Cardiac muscle cell (in vitro differentiated cells and primary cell): Measurements from ENCODE around the gene RAB27B. TPM values are rescaled to one million over a fixed set of nuclear protein-coding genes. Genes with fewer than 3 reads are reported as not detected.
"Not testable (repeated sequence)": the region's sequence is repeated elsewhere in the genome, so short reads cannot be mapped to it uniquely, and the experiment has no call there.

ENCODE experiments used
- DNase-seq, 2 donors: peaks; one replicate each; pipeline versions ENCODE4 v3.0.0 to v3.0.0-alpha.2; 2010 to 2017; ENCODE audit warnings: low read depth in 1 of 2, low spot score in 1 of 2
- H3K27ac ChIP-seq: fragments of 200-600 bp; sonication (generic); 2 replicates; pipeline ENCODE4 v1.5.1; 2016
- H3K27me3 ChIP-seq: fragments of 200-600 bp; sonication (generic); 2 replicates; pipeline ENCODE4 v1.6.0; 2016; ENCODE audit warnings: control low read depth
- H3K36me3 ChIP-seq: fragments of 200-600 bp; sonication (generic); 2 replicates; pipeline ENCODE4 v1.5.1; 2016; ENCODE audit warnings: control low read depth
- H3K4me1 ChIP-seq: fragments of 200-600 bp; sonication (generic); 2 replicates; pipeline ENCODE4 v1.8.1; 2017; ENCODE audit warnings: low read depth, mild to moderate bottlenecking, mixed run types
- H3K4me3 ChIP-seq: fragments of 200-600 bp; sonication (generic); 2 replicates; pipeline ENCODE4 v1.5.1; 2016; ENCODE audit warnings: mild to moderate bottlenecking
- H3K9me3 ChIP-seq: fragments of 200-600 bp; sonication (generic); 2 replicates; pipeline ENCODE4 v1.5.1; 2017; ENCODE audit warnings: low read depth, mild to moderate bottlenecking, control low read depth
- CTCF ChIP-seq: IDR thresholded peaks from 2 replicates; pipeline ENCODE4 v1.5.1; 2012; ENCODE audit warnings: low read depth, mild to moderate bottlenecking, low read length
- polyA plus RNA-seq: library from polyadenylated mRNA; unstranded; fragments of >200 nt; fragmentation: Nextera tagmentation; extraction: Ambion mirVana; gene quantifications from 2 replicates; pipeline ENCODE4 v1.2.1, GENCODE V29; 2016
- total RNA-seq: library from RNA; depleted of rRNA; stranded (reverse); fragments of >200 nt; gene quantifications from 2 replicates; pipeline ENCODE4 v1.2.3, GENCODE V29; 2016

Gene RAB27B
- total and polyA plus RNA-seq, 2 experiments from 2014 or later = 0.09 to 0.71 TPM

- Histone ChIP-seq H3K27ac (no peak overlapping the region), H3K4me1 (no peaks in the 10 kb centered on the region), H3K36me3 (no peaks in the 10 kb centered on the region), H3K9me3 (no peaks in the 10 kb centered on the region), H3K4me3 (no peak overlapping the region), H3K27me3 (no peaks in the 10 kb centered on the region)
- TF ChIP-seq CTCF = no peak
- no peak for DNase-seq
Observed at GRCh38 chr18:54815086-54815485, 13.2 kb upstream of the RAB27B start.

GRCh38 chr18:54820785-54821275 lies 7.4 kb upstream of the RAB27B start:
- H3K27ac ChIP-seq, H3K27me3 ChIP-seq, H3K4me1 ChIP-seq, DNase-seq, H3K36me3 ChIP-seq, H3K4me3 ChIP-seq, H3K9me3 ChIP-seq: not testable (repeated sequence)

GRCh38 chr18:54822872-54823845 lies 5.1 kb upstream of the RAB27B start:
- no peaks in the 10 kb centered on the region for H3K9me3 ChIP-seq
- peak in 1 of 2 donors; percentile 85 for DNase-seq
- H3K4me1 ChIP-seq = no peaks in the 10 kb centered on the region
- no peaks in the 10 kb centered on the region for H3K36me3 ChIP-seq
- no peak overlapping the region for H3K4me3 ChIP-seq
- TF ChIP-seq CTCF = no peak
- peaks cover 4% of the 10 kb centered on the region for H3K27me3 ChIP-seq
- no peak overlapping the region for H3K27ac ChIP-seq

- no peaks in the 10 kb centered on the region for H3K4me1 ChIP-seq
- H3K27me3 ChIP-seq = peaks cover 4% of the 10 kb centered on the region
- DNase-seq = no peak
- no peaks in the 10 kb centered on the region for H3K36me3 ChIP-seq
- H3K9me3 ChIP-seq = no peaks in the 10 kb centered on the region
- no peak overlapping the region for H3K4me3 ChIP-seq
- no peak for TF ChIP-seq CTCF
- no peak overlapping the region for H3K27ac ChIP-seq
Observed at GRCh38 chr18:54824761-54825160, 3.5 kb upstream of the RAB27B start.

- H3K27ac ChIP-seq = no peak overlapping the region
- no peak for DNase-seq
- no peak for TF ChIP-seq CTCF
- no peaks in the 10 kb centered on the region for H3K4me1 ChIP-seq
- no peak overlapping the region for H3K4me3 ChIP-seq
- peaks cover 4% of the 10 kb centered on the region for H3K27me3 ChIP-seq
- no peaks in the 10 kb centered on the region for H3K36me3 ChIP-seq
- H3K9me3 ChIP-seq = no peaks in the 10 kb centered on the region
Observed at GRCh38 chr18:54825601-54826344, 2.5 kb upstream of the RAB27B start.
